ENCODE measurements around the gene CHIA.

CHIA gene

GRCh38 chr1:111290630-111291029, at the start of gene CHIA:
TSS of gene CHIA (plus strand) at chr1:111290851. CDS start at chr1:111310468, 19,617 bp downstream.
- H3K27ac Mint-ChIP-seq, result no peak within 1 kb of the TSS
- no peaks in the 10 kb centered on the region for H3K9me3 Mint-ChIP-seq
- no peak within 1 kb of the TSS for H3K4me3 Mint-ChIP-seq
- peaks cover 1% of the 10 kb centered on the region for H3K27me3 Mint-ChIP-seq
- no peaks in the 10 kb centered on the region for H3K4me1 Mint-ChIP-seq
- DNase-seq, result no peak
- CTCF ChIA-PET, result no interaction called here
- H3K36me3 Mint-ChIP-seq, result no peaks in the 10 kb centered on the region

DNA sequence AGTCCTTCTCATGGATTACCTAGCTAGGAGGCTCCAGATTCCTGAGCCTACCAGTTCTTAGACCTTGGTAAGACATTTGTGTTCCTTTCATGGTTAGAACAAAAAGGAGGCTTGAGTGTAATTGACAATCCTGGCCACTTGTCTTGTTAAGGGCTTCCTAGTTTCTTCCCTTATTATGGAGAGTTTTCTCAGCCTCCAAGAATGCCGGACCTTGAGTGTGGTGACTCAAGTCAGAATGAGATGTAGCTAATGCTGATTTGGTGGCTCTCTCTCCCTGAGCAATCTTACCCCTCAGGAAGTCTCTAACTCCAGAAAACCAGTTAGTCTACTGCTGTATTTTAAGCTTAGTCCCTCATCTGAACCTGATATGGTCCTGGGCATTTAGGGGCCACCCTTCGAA, 48.9 kb upstream of the CHIA start:
- H3K4me1 Mint-ChIP-seq, result no peaks in the 10 kb centered on the region
- no peak for DNase-seq

DNA sequence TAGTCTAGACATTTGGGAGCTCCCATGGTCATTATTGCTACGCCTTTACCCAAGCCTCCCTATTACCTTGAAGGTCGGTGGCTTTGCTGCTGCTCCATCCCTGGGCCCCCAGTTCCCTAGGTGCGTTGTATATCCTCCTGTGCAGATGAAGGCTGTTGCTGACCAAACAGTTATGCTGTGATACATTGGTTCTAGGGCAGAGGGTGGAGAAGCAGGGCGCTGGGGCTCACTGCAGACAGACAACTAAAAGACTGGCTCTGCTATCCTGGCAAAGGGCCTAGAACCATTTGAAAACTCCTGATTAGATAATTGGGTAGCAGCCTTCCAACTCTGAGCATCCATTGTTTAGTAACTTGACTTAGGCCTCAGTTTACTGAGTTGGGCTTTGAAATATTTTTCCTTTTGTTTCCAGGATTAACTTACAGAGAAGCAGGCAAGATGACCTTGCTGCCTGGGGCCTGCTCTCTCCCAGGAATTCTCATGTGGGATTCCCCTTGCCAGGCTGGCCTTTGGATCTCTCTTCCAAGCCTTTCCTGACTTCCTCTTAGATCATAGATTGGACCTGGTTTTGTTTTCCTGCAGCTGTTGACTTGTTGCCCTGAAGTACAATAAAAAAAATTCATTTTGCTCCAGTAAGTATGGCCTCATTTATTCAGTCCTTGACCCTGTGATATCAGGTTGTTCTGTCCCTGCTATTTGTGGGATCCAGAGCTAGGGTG, 47.7 kb upstream of the CHIA start:
- no peaks in the 10 kb centered on the region for H3K4me1 Mint-ChIP-seq
- H3K27ac Mint-ChIP-seq, result no peak overlapping the region
- H3K27me3 Mint-ChIP-seq, result no peaks in the 10 kb centered on the region
- peaks cover 34% of the 10 kb centered on the region for H3K36me3 Mint-ChIP-seq
- DNase-seq, result no peak
- H3K4me3 Mint-ChIP-seq, result no peak overlapping the region
- no peaks in the 10 kb centered on the region for H3K9me3 Mint-ChIP-seq
- CTCF ChIA-PET, result no interaction called here

More for the DNA sequence above, 48.9 kb upstream of the CHIA start:
- Mint-ChIP-seq H3K27me3 (no peaks in the 10 kb centered on the region), H3K4me3 (no peak overlapping the region), H3K27ac (no peak overlapping the region), H3K9me3 (no peaks in the 10 kb centered on the region), H3K36me3 (peaks cover 44% of the 10 kb centered on the region)
- CTCF ChIA-PET, result no interaction called here

- Mint-ChIP-seq H3K4me1 (peaks cover 9% of the 10 kb centered on the region), H3K4me3 (no peak overlapping the region), H3K9me3 (no peaks in the 10 kb centered on the region), H3K27ac (no peak overlapping the region), H3K27me3 (peaks cover 5% of the 10 kb centered on the region), H3K36me3 (peaks cover 11% of the 10 kb centered on the region)
- no peak for DNase-seq
- CTCF ChIA-PET, result no interaction called here
Observed at GRCh38 chr1:111247125-111247838, 43.4 kb upstream of the CHIA start.

DNA sequence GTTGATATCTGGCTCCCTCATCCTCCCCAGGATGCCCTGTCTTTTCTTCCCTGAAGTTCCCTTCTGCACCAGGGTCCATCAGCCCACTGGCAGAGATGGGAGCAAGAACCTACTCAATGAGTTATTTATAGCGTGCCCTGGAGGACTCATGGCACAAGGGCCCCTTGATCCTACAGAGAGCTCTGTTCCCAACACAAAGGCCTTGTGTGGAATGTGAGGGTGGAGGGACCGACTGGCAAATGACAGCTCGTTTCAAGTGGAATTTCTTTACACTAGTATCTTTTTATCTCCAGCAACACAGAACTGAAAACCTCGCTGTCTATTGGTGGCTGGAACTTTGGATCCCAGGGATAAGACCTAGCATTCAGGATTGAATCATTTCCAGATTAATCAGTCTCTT, 40.7 kb upstream of the CHIA start:
- peaks cover 9% of the 10 kb centered on the region for H3K4me1 Mint-ChIP-seq
- no peaks in the 10 kb centered on the region for H3K36me3 Mint-ChIP-seq
- peaks cover 14% of the 10 kb centered on the region for H3K27me3 Mint-ChIP-seq
- no peaks in the 10 kb centered on the region for H3K9me3 Mint-ChIP-seq
- DNase-seq, result no peak
- CTCF ChIA-PET, result interaction anchor here (1.2 to 1.5 kb wide), 2 partner anchors 27 to 150 kb away, joined by 3 read pairs; no protein-coding TSS in a partner anchor
- H3K27ac Mint-ChIP-seq, result no peak overlapping the region
- no peak overlapping the region for H3K4me3 Mint-ChIP-seq

DNA sequence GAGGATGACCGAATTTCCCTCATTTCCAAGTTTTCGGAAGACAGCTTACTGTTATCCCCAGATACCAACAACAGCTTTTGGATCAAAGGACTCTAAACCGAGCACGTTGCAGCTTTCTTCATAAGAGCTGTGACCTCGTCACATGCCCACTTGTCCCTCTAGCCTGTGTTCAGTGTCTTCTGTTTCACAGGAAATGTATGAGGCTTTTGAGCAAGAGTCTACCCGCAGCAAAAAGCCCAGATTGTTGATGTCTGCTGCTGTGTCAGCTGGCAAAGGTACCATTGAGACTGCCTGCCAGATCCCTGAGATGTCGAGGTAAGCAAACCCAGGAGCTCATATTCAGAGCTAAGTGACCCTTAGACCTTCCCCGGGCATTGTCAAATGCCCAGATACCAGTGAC, 39.1 kb upstream of the CHIA start:
- H3K27me3 Mint-ChIP-seq, result peaks cover 21% of the 10 kb centered on the region
- H3K9me3 Mint-ChIP-seq, result no peaks in the 10 kb centered on the region
- H3K27ac Mint-ChIP-seq, result no peak overlapping the region
- H3K4me3 Mint-ChIP-seq, result no peak overlapping the region
- CTCF ChIA-PET, result no interaction called here
- H3K4me1 Mint-ChIP-seq, result peaks cover 9% of the 10 kb centered on the region
- DNase-seq, result peak; percentile 25
- H3K36me3 Mint-ChIP-seq, result no peaks in the 10 kb centered on the region

DNA sequence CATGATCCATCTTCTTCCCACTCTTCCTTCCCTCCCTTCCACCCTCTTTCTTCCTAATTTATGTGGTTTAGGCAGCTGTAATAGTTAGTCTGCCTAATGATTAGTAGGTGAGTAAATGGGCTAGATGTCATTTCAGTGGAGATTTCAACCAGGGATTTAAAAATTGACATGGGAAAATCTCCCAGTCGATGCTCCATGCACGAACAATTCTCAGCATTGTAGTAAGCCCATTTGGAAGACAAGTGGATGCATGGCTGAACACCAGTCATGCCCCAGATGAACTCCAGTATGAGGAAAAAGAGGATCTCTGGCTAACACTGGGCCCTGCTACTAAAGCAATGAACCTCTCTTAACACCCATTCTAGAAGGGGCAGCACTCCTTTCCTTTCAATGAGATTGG, 37.9 kb upstream of the CHIA start:
- Mint-ChIP-seq H3K9me3 (no peaks in the 10 kb centered on the region), H3K36me3 (no peaks in the 10 kb centered on the region), H3K27me3 (peaks cover 21% of the 10 kb centered on the region), H3K4me3 (no peak overlapping the region), H3K4me1 (peaks cover 9% of the 10 kb centered on the region), H3K27ac (no peak overlapping the region)
- CTCF ChIA-PET, result interaction anchor here (0.5 kb wide), 1 partner anchor 267 kb away, joined by 3 read pairs; no protein-coding TSS in a partner anchor
- no peak for DNase-seq

GRCh38 chr1:111253876-111254275, 36.8 kb upstream of the CHIA start:
- Mint-ChIP-seq H3K36me3 (no peaks in the 10 kb centered on the region), H3K4me1 (peaks cover 9% of the 10 kb centered on the region), H3K27me3 (peaks cover 21% of the 10 kb centered on the region), H3K27ac (no peak overlapping the region), H3K4me3 (no peak overlapping the region), H3K9me3 (no peaks in the 10 kb centered on the region)
- DNase-seq, result no peak
- CTCF ChIA-PET, result no interaction called here

DNA sequence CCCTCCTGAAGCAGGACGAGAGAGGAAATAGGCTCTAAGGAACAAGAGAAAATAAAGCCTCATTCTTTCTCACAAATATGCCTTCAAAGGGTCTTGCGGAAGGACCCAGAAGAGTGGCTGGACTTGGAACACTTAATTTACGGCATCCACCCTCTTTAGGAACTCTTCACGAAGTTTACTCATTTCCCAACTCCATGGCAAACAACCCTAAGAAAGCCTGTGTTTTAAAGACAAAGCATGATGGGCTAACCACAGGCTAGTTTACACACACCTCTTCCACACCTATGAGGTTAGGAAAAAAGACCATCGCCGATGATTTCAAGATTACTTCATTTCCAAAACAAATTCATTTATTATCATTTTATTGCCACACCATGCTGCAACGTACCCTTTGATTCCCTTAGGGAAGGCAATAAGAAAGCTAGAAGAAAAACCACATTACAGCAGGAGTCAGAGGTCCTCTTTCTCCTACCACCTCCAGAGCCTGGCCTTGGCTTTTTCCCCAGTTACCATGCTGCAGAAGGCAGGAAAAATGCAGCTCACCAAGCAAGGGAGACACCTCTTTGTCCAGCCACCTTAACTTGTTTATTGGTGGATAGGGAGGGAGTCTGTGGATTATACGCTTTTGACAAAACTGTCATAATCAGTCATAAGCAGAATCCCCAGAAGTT, 33.5 kb upstream of the CHIA start:
- H3K9me3 Mint-ChIP-seq, result no peaks in the 10 kb centered on the region

DNA sequence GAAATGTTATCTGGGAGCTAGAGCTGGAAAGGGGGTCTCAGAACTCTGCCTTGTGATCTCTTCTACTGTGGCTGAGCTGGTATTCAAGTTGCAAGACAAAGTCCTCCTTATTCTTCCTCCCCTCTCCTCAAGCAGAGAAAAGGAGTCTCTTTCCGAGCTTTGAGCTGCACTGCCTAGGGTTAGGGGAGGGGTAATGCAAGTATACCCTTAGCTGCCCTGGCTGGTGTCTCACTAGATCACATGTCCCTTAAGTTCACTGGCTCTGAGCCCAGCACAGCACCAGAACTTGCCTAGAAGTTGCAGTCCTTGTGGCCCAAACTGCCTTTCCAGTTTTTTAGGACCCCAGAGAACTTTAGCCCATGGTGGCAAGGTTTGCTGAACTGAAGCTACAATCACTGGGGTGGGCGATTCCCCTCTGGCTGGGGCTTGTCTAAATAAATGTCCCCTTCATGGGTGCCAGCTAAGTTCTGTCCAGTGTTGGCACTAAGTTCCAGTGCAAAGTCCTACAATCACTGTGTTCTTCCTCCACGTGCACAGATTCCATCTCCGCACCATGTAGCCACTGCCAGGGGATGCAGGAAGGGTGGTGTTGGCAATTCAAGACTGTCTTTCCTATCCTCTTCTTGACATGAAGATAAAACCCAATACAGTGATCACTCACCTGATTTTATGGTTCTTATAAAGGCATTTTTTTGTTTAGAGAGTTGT, 22.7 kb upstream of the CHIA start:
- Mint-ChIP-seq H3K36me3 (peaks cover 4% of the 10 kb centered on the region), H3K9me3 (peaks cover 1% of the 10 kb centered on the region), H3K4me3 (no peak overlapping the region), H3K27me3 (peaks cover 47% of the 10 kb centered on the region), H3K4me1 (peaks cover 8% of the 10 kb centered on the region), H3K27ac (no peak overlapping the region)
- CTCF ChIA-PET, result no interaction called here
- no peak for DNase-seq

More for the DNA sequence above, 33.5 kb upstream of the CHIA start:
- CTCF ChIA-PET, result no interaction called here
- DNase-seq, result no peak
- no peak overlapping the region for H3K4me3 Mint-ChIP-seq
- no peaks in the 10 kb centered on the region for H3K36me3 Mint-ChIP-seq
- H3K27ac Mint-ChIP-seq, result no peak overlapping the region
- H3K27me3 Mint-ChIP-seq, result peaks cover 16% of the 10 kb centered on the region
- no peaks in the 10 kb centered on the region for H3K4me1 Mint-ChIP-seq

DNA sequence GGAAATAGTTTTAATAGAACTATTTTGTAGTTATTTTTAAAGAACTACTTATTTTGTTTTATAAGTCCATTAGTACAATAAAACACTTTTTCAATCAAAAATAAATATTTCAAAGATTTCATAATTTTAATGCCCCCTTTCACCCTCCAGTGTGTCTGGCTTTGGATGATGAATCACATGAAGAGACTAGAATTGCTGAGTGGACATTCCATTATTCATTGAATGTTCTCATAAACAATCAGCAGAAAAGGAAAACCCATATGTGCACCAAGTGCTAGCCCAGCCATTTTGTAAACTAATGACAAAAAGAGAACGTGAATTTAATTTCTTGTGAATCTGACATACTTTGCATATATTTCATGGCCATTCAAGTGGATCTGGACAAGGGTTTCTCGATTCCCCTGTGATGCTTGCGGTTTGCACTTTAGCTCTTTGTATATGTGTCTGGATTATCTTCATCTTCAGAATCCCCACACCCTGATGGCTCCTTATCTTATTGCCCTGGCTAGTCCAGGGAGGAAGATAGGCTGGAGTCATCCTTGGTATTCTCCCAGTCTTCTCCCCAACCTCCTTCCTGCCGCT, 20.7 kb upstream of the CHIA start:
- peaks cover 1% of the 10 kb centered on the region for H3K9me3 Mint-ChIP-seq
- H3K27ac Mint-ChIP-seq, result no peak overlapping the region
- H3K36me3 Mint-ChIP-seq, result peaks cover 4% of the 10 kb centered on the region
- no peak overlapping the region for H3K4me3 Mint-ChIP-seq
- H3K4me1 Mint-ChIP-seq, result peaks cover 13% of the 10 kb centered on the region
- peaks cover 43% of the 10 kb centered on the region for H3K27me3 Mint-ChIP-seq
- DNase-seq, result no peak
- CTCF ChIA-PET, result no interaction called here

- peaks cover 4% of the 10 kb centered on the region for H3K36me3 Mint-ChIP-seq
- peaks cover 20% of the 10 kb centered on the region for H3K4me1 Mint-ChIP-seq
- no peak for DNase-seq
- no peaks in the 10 kb centered on the region for H3K9me3 Mint-ChIP-seq
- CTCF ChIA-PET, result interaction anchor here (0.7 to 1.9 kb wide), 4 partner anchors 14 to 72 kb away, joined by 3 to 5 read pairs (median 3); no protein-coding TSS in a partner anchor
- peaks cover 43% of the 10 kb centered on the region for H3K27me3 Mint-ChIP-seq
- H3K4me3 Mint-ChIP-seq, result no peak overlapping the region
- no peak overlapping the region for H3K27ac Mint-ChIP-seq
Observed at GRCh38 chr1:111270771-111271463, 19.7 kb upstream of the CHIA start.

GRCh38 chr1:111271464-111271801, 19.2 kb upstream of the CHIA start:
- Mint-ChIP-seq H3K27ac (no peak overlapping the region), H3K4me3 (no peak overlapping the region), H3K4me1 (peaks cover 20% of the 10 kb centered on the region), H3K27me3 (peaks cover 43% of the 10 kb centered on the region), H3K9me3 (no peaks in the 10 kb centered on the region), H3K36me3 (peaks cover 4% of the 10 kb centered on the region)
- DNase-seq, result no peak
- CTCF ChIA-PET, result interaction anchor here (0.7 to 1.9 kb wide), 4 partner anchors 14 to 72 kb away, joined by 3 to 5 read pairs (median 3); no protein-coding TSS in a partner anchor

Data from activated naive CD4-positive, alpha-beta T cell treated with anti-CD3 and anti-CD28 coated beads, Interleukin-2, amount 10 ng/mL, durations not matched to agents 7 days and 5 days (primary cell).